Measurements from ENCODE around the gene PLEKHS1.
"Not testable (repeated sequence)": the region's sequence is repeated elsewhere in the genome, so short reads cannot be mapped to it uniquely, and the experiment has no call there.

The PLEKHS1 gene

DNA sequence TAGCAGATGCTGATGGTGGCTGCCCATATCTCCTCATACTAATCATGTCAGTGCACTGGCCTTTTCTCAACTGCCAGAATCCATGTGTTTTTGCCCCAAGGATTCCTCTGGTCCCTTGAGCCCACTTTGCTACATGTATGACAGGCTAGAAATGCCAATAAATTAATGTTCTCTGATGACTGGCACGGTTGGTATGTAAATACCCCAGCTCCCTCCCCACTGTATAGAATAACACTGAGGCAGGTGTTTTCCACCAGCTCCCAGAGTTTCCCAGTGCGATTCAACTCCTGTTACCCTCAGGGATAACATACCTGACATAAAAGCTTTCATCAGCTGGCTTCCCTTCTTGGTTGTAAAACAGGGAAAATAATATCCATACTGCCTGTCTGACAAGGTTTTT lies 9.0 kb upstream of the PLEKHS1 start:
- no peak for DNase-seq

DNA sequence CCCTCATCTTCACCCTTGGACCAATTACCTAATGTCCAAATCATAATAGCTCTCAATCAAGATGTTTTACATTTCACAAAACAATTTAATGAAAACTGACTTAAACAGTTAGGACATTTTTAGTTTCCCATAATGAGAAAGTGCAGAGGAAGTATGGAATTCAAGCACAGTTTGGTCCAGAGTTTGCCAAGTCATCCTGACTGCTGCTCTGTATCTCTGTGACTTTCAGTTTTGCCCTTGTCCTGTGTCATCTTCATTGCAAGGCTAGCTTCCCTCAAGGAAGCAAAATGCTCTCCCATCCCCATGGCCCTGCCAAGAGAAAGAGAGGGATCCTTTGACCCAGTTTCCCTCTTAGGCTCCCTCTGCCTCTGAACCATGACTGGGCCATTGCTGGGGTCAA lies 7.9 kb upstream of the PLEKHS1 start:
- DNase-seq, result no peak

- DNase-seq, result no peak
These were observed 6.1 kb upstream of the PLEKHS1 start for GRCh38 chr10:113745374-113745773.

GRCh38 chr10:113746217-113746957 lies 5.1 kb upstream of the PLEKHS1 start:
- no peak for DNase-seq

DNA sequence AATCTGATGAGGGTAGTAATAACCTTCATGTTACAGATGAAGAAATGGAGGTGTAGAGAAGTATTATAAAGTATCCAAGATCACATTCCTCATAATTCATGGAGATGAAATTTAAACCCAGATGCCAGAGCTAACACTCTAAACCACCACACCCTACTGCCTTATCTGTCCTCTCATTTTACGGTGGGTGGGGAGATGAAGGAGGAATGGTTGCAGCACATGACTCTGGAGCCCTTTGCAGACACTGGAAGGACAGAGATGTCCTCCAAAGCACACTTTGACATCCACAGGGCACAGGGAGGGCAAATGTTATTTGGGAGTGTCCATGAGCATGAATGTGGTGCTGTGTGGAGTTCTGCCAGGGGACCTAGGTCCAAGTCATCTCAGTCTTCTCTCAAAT lies 1.1 kb downstream of the PLEKHS1 start:
- DNase-seq, result no peak

GRCh38 chr10:113753020-113753692 lies 1.7 kb downstream of the PLEKHS1 start:
- DNase-seq, result no peak

GRCh38 chr10:113754125-113754524 lies 2.6 kb downstream of the PLEKHS1 start:
- no peak for DNase-seq

GRCh38 chr10:113754768-113755167 lies 3.3 kb downstream of the PLEKHS1 start:
- no peak for DNase-seq

- no peak for DNase-seq
These were observed 5.6 kb downstream of the PLEKHS1 start for GRCh38 chr10:113756940-113757543.

DNA sequence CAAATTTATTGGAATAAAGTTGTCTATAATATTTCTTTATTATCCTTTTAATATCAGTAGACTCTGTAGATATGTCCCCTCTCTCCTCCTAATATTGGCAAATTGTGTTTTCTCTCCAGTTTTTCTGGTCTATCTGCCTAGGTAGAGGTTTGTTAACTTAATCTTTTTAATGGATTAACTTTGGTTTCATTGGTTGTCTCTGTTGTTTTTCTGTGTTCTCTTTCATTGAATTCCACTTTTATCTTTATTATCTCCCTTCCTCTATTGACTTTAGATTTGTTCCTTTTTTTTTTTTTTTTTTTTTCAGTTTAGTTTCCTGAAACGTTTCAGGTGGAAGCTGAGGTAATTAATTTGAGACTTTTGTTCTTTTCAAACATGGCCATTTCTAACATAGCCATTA lies 10.6 kb downstream of the PLEKHS1 start:
- no peak for DNase-seq

DNA sequence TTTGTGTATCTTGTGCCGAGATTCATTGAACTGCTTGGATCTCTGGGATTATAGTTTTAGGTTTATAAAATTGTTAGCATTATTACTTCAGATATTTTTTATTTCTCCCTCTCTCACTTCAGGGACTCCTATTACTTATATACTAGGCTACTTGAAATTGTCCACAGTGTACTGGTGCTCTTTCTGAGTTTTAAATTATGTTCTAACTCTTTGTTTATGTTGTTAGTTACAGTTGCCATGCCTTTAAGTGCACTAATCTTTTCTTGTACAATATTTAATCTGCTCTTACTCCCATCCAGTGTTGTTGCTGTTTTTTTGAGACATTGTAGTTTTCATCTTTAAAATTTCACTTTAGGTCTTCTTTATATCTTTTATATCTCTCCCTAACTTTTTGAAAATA lies 13.1 kb downstream of the PLEKHS1 start:
- no peak for DNase-seq

DNA sequence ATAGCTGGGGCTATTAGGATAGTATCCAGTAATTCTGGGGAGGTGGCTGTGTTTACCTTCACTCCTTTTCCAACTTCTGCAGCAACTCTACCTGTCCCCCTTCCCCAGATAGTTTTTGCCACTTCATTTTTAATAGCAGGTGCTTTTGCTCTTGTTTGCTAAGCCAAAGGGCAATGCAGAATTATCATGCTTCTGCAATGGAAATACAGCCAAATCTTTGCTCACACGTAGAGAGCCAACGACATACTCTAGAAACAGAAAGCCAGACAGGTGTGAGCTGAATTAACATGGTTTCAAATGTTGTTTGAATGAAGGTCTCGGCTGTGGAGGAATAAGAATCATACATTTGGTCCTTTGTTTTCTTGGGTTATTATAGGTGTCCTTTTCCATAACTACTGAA lies 14.4 kb downstream of the PLEKHS1 start:
- no peak for DNase-seq

DNA sequence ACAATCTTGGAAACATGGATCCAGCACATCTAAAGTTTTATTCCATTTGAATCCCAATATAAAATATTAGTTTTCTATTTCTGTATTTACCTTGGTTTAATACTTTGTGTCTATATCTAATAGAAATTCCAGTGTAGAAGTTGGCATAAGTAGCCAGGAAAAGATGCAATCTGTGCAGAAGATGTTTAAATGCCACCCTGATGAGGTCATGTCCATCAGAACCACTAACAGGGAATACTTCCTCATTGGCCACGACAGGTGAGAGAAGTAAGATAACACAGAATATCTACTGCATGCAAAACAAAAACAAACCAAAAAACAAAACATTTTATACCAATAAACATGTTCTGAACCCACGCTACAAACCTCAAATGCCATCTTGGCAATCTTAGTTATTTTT lies 15.7 kb downstream of the PLEKHS1 start:
- DNase-seq, result no peak

DNA sequence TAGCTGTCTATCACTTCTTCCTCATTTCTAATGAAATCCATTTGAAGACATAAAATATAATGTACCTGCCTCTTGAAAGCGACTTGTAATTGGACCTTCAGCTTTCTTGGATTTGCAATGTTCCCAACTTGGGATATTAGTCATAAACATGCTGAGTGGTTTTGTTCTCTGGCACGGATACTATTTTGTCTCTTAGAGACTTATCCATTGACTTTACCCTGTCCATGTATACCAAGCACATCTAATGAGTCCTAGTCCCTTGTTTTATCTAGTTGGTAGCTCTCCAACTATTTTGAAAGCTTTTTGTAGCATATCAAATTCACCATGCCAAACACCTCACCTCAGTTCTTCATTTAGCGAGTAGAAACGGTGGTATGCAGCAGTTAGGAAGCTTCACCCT lies 18.9 kb downstream of the PLEKHS1 start:
- DNase-seq, result no peak

GRCh38 chr10:113771131-113771530 lies 19.6 kb downstream of the PLEKHS1 start:
- DNase-seq, result not testable (repeated sequence)

DNA sequence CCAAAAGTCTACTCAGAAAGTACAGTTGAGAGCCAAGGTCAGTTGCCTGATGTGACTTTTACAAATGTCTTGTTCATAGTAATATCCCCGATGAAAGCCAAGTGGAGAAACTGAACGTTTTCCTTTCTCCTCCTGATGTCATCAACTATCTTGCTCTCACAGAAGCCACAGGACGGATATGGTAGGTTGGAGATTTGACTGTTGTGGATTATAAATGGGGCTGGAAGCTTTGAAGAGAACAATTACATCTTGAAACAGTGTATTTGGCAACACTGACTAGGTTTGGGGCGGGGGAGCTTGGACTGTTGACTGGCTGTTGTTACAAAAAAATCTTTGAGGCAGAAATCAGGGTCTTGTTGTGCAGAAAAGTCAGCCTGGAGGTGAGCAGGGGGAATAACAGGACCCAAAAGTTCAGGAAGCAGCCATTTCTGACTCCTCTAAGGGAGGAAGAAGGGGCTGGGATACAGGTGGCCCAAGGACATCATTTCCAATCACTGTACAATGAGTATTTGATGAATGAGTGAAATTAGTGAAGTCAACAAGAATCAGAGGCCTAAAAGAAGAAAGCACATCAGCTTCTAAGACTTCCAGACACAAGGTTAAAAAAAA lies 24.3 kb downstream of the PLEKHS1 start:
- no peak for DNase-seq

DNA sequence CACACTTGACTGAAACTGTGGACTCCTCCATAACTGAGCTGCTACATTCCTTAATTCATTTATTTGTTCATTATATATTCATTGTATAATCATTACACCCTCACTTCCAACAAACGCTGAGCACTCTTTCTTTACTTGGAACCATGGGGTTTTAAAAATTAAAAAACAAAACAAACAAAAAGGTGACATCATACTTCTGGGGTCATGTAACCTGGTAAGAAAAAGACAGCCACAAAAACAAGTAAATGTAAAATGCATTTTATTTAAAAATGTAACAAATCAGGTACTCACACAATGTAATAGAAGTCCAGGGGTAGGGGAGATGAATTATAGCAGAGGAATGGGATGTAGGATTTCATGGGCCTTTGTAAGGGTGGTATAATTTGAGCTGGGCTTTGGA lies 25.1 kb downstream of the PLEKHS1 start:
- no peak for DNase-seq

GRCh38 chr10:113780681-113781250 lies 29.3 kb downstream of the PLEKHS1 start:
- no peak for DNase-seq

DNA sequence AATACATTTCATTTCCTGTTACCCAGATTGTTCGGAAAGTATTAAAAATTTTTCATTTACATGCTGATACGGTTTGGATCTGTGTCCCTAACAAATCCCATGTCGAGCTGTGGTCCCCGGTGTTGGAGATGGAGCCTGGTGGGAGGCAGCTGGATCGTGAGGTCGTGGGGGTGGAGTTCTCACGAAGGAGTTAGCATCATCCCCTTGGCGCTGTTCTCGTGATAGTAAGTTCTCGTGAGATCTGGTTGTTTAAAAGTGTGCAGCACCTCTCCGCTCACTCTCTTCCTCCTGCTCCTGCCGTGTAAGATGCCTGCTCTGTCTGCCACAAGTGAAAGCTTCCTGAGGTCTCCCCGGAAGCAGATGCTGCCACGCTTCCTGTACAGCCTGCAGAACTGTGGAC lies 30.9 kb downstream of the PLEKHS1 start:
- no peak for DNase-seq

DNA sequence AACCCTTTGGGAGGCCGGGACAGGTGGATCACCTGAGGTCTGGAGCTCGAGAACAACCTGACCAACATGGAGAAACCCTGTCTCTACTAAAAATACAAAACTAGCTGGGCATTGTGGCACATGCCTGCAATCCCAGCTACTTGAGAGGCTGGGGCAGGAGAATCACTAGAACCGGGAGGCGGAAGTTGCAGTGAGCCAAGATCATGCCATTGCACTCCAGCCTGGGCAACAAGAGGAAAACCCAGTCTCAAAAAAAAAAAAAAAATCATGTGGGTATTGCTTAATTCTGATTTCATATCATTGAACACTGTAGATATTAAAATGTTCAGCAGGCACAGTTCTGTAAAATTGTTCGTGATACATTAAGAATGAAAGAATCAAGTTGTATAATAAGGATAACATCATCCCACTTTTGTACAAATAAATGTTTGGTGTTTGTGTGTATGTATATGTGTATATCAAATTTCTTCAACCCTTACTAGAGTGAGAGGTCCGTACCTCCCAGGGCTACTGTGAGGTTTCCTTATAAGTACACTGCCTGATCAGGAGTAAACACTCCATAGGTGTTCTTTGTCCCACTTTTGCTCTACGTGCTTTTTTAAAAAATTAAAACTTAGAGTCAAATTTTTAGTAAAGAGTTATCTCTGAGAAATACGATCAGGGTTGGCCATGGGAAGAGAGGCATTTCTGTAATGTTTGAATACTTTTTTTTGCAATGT lies 31.7 kb downstream of the PLEKHS1 start:
- DNase-seq, result no peak

- no peak for DNase-seq
These were observed 37.2 kb downstream of the PLEKHS1 start for GRCh38 chr10:113788604-113789083.

DNA sequence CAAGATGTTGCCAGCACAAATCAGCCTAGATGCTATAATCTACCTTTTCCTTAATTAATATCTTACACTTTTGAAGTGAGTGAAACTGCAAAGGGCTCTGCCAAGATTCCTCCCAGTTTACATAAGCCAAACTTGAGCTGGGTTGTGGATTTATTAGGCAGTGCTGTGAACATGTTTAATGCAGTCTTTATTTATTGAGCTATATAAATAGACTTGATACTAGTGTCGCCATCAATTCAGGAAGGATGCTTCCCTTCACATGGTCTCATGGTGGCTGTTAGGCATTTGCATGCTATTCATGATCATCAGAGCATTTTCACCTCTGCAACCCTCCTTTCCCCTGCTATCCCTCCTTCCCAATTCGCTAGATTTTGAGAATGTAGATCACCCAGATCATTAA lies 40.2 kb downstream of the PLEKHS1 start:
- no peak for DNase-seq

GRCh38 chr10:113801569-113801968 lies 50.1 kb downstream of the PLEKHS1 start:
- no peak for DNase-seq

Measured in retina (tissue), 1 donor.